WTC11 (cell line): ENCODE measurements around the gene KCNC3. TPM values are rescaled to one million over a fixed set of nuclear protein-coding genes. Genes with fewer than 3 reads are reported as not detected.

Source experiments
- ATAC-seq: fragments of 200-7000 bp; cut with Tn5 transposase; 2 replicates; pipeline ENCODE4 v1.10.0; 2021; ENCODE audit warnings: mild to moderate bottlenecking, moderate library complexity
- CTCF ChIA-PET: fragments of 300-600 bp; sonication (Branson Sonifier 250); formaldehyde crosslinking; loops from one replicate; lab custom pipeline; 2021; ENCODE audit warnings: antibody characterized with exemption; lab: Charles Lee
- POLR2A ChIA-PET: fragments of 350-600 bp; sonication (Branson Sonifier 250); formaldehyde crosslinking; loops from one replicate; lab custom pipeline; 2021; ENCODE audit warnings: antibody characterized with exemption; lab: Charles Lee
- DNase-seq: peaks from one replicate; pipeline ENCODE4 v3.0.0; 2021; ENCODE audit warnings: low spot score
- H3K27ac Mint-ChIP-seq: 2 replicates; pipeline ENCODE4 v1.8.0; 2021; ENCODE audit warnings: mixed read lengths
- H3K27me3 Mint-ChIP-seq: 2 replicates; pipeline ENCODE4 v1.8.0; 2021; ENCODE audit warnings: low read depth, mild to moderate bottlenecking, moderate library complexity, mixed read lengths
- H3K36me3 Mint-ChIP-seq: 2 replicates; pipeline ENCODE4 v1.8.0; 2021; ENCODE audit warnings: mixed read lengths
- H3K4me1 Mint-ChIP-seq: 2 replicates; pipeline ENCODE4 v1.8.0; 2022; ENCODE audit warnings: mixed read lengths
- H3K4me3 Mint-ChIP-seq: 2 replicates; pipeline ENCODE4 v1.8.0; 2021; ENCODE audit warnings: mild to moderate bottlenecking, moderate library complexity, mixed read lengths
- H3K9me3 Mint-ChIP-seq: 2 replicates; pipeline ENCODE4 v1.8.0; 2021; ENCODE audit warnings: mixed read lengths
- E2F4 ChIP-seq: sonication (generic); formaldehyde crosslinking; IDR thresholded peaks from 2 replicates; pipeline ENCODE4 v1.8.1; 2022; ENCODE audit warnings: low read depth, mild to moderate bottlenecking, moderate library complexity, missing genetic modification reagents, borderline replicate concordance
- ERG ChIP-seq: fragments of 250-450 bp; sonication (Bioruptor Pico); IDR thresholded peaks from 2 replicates; pipeline ENCODE4 v1.8.0; 2021; ENCODE audit warnings: mild to moderate bottlenecking
- FOXK1 ChIP-seq: sonication (generic); formaldehyde crosslinking; IDR thresholded peaks from 2 replicates; pipeline ENCODE4 v1.8.0; 2022; ENCODE audit warnings: mild to moderate bottlenecking, moderate library complexity, missing genetic modification reagents
- HMGA2 ChIP-seq: fragments of 250-450 bp; sonication (Bioruptor Pico); IDR thresholded peaks from 2 replicates; pipeline ENCODE4 v1.4.0; 2021; ENCODE audit warnings: mild to moderate bottlenecking, moderate library complexity
- MXD4 ChIP-seq: fragments of 250-450 bp; sonication (Bioruptor Pico); IDR thresholded peaks from 2 replicates; pipeline ENCODE4 v1.8.0; 2021; ENCODE audit warnings: mild to moderate bottlenecking, moderate library complexity, borderline replicate concordance
- NFYB ChIP-seq: sonication (generic); formaldehyde crosslinking; conservative IDR thresholded peaks from 2 replicates; pipeline ENCODE4 v1.8.0; 2022; ENCODE audit warnings: low read depth, missing genetic modification reagents
- OVOL2 ChIP-seq: fragments of 250-450 bp; sonication (Bioruptor Pico); IDR thresholded peaks from 2 replicates; pipeline ENCODE4 v1.9.0; 2021; ENCODE audit warnings: mild to moderate bottlenecking, borderline replicate concordance
- PRDM15 ChIP-seq: sonication (generic); formaldehyde crosslinking; IDR thresholded peaks from 2 replicates; pipeline ENCODE4 v1.8.0; 2022; ENCODE audit warnings: missing genetic modification reagents
- RELA ChIP-seq: sonication (generic); formaldehyde crosslinking; IDR thresholded peaks from 2 replicates; pipeline ENCODE4 v1.8.1; 2022; ENCODE audit warnings: missing genetic modification reagents, mild to moderate bottlenecking, borderline replicate concordance
- SMAD3 ChIP-seq: sonication (generic); formaldehyde crosslinking; IDR thresholded peaks from 2 replicates; pipeline ENCODE4 v1.8.0; 2022; ENCODE audit warnings: missing genetic modification reagents, mild to moderate bottlenecking, borderline replicate concordance
- SMAD4 ChIP-seq: sonication (generic); formaldehyde crosslinking; IDR thresholded peaks from 2 replicates; pipeline ENCODE4 v1.8.0; 2022; ENCODE audit warnings: mild to moderate bottlenecking, missing genetic modification reagents
- TCF7 ChIP-seq: sonication (generic); formaldehyde crosslinking; IDR thresholded peaks from 2 replicates; pipeline ENCODE4 v1.8.0; 2022; ENCODE audit warnings: mild to moderate bottlenecking, low read depth, missing genetic modification reagents, moderate library complexity
- ZNF138 ChIP-seq: sonication (generic); formaldehyde crosslinking; conservative IDR thresholded peaks from 2 replicates; pipeline ENCODE4 v1.8.1; 2022; ENCODE audit warnings: mild to moderate bottlenecking, moderate library complexity, missing genetic modification reagents
- ZNF423 ChIP-seq: fragments of 250-450 bp; sonication (Bioruptor Pico); IDR thresholded peaks from 2 replicates; pipeline ENCODE4 v2.1.2; 2022; ENCODE audit warnings: mild to moderate bottlenecking, moderate library complexity
- total RNA-seq: library from RNA; stranded (reverse); gene quantifications from 3 replicates; pipeline ENCODE4 v1.2.3, GENCODE V29; 2021
- TF ChIP-seq, protein P1 (sequence below): sonication (generic); formaldehyde crosslinking; IDR thresholded peaks from 2 replicates; pipeline ENCODE4 v1.8.0; 2023; ENCODE audit warnings: missing genetic modification reagents, mild to moderate bottlenecking, borderline replicate concordance

KCNC3 gene
- total RNA-seq, 1 experiment from 2014 or later: 8.5 TPM

- Mint-ChIP-seq H3K27ac (peak overlapping the region; percentile 98), H3K4me3 (peak overlapping the region; percentile 94), H3K4me1 (peaks cover 44% of the 10 kb centered on the region), H3K9me3 (no peaks in the 10 kb centered on the region), H3K27me3 (peaks cover 36% of the 10 kb centered on the region), H3K36me3 (peaks cover 3% of the 10 kb centered on the region; the same call in 1 of the 2 replicates)
- ChIA-PET POLR2A (interaction anchor here (0.5 to 2.2 kb wide), 8 partner anchors 17 to 403 kb away, joined by 3 to 12 read pairs (median 4); partner anchors contain the start of genes NUP62, POLD1 and SPIB), CTCF (interaction anchor here (0.5 to 2.5 kb wide), 14 partner anchors 16 to 403 kb away, joined by 3 to 13 read pairs (median 4); partner anchors contain the start of genes NUP62 and POLD1)
- TF ChIP-seq SMAD3 (CRISPR knock-in tag): no peak
- TF ChIP-seq, protein P1, sequence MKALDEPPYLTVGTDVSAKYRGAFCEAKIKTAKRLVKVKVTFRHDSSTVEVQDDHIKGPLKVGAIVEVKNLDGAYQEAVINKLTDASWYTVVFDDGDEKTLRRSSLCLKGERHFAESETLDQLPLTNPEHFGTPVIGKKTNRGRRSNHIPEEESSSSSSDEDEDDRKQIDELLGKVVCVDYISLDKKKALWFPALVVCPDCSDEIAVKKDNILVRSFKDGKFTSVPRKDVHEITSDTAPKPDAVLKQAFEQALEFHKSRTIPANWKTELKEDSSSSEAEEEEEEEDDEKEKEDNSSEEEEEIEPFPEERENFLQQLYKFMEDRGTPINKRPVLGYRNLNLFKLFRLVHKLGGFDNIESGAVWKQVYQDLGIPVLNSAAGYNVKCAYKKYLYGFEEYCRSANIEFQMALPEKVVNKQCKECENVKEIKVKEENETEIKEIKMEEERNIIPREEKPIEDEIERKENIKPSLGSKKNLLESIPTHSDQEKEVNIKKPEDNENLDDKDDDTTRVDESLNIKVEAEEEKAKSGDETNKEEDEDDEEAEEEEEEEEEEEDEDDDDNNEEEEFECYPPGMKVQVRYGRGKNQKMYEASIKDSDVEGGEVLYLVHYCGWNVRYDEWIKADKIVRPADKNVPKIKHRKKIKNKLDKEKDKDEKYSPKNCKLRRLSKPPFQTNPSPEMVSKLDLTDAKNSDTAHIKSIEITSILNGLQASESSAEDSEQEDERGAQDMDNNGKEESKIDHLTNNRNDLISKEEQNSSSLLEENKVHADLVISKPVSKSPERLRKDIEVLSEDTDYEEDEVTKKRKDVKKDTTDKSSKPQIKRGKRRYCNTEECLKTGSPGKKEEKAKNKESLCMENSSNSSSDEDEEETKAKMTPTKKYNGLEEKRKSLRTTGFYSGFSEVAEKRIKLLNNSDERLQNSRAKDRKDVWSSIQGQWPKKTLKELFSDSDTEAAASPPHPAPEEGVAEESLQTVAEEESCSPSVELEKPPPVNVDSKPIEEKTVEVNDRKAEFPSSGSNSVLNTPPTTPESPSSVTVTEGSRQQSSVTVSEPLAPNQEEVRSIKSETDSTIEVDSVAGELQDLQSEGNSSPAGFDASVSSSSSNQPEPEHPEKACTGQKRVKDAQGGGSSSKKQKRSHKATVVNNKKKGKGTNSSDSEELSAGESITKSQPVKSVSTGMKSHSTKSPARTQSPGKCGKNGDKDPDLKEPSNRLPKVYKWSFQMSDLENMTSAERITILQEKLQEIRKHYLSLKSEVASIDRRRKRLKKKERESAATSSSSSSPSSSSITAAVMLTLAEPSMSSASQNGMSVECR (CRISPR knock-in tag): 0 out of 2 replicates have a peak, but pooled peaks have one; percentile 35
- no peak for ATAC-seq
- peak; percentile 50 for DNase-seq
These were observed 3.3 kb upstream of the KCNC3 start for GRCh38 chr19:50332244-50333038.

DNA sequence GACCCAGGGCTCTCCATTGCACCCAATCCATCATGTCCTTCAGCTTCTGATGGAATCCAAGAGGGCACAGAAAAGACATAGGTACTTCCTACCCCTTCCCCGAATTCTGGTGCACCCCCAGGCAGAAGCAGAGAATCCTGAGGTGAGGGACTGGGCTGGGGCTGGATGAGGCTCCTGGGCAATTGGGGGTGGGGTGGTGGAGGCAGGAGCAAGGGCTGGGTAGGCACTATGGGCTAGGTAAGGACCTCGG is 2.7 kb upstream of the KCNC3 start:
- Mint-ChIP-seq H3K36me3 (no peaks in the 10 kb centered on the region), H3K27ac (peak overlapping the region; percentile 98)
- ATAC-seq: no peak
- TF ChIP-seq ZNF423 (CRISPR knock-in tag): no peak
- no peak for TF ChIP-seq E2F4 (CRISPR knock-in tag)
- TF ChIP-seq PRDM15: no peak
- TF ChIP-seq ZNF138 (CRISPR knock-in tag): no peak
- TF ChIP-seq TCF7 (CRISPR knock-in tag): no peak
- no peak for TF ChIP-seq FOXK1 (CRISPR knock-in tag)
- TF ChIP-seq, all 79 proteins: peak for 0
- ChIA-PET CTCF (interaction anchor here (2.1 to 2.5 kb wide), 2 partner anchors 16 to 224 kb away, joined by 7 to 13 read pairs; no protein-coding TSS in a partner anchor), POLR2A (interaction anchor here (1.8 to 2.2 kb wide), 2 partner anchors 16 to 18 kb away, joined by 8 to 12 read pairs; no protein-coding TSS in a partner anchor)
- Mint-ChIP-seq H3K9me3 (no peaks in the 10 kb centered on the region), H3K27me3 (peaks cover 36% of the 10 kb centered on the region), H3K4me3 (peak overlapping the region; percentile 94), H3K4me1 (peaks cover 49% of the 10 kb centered on the region)
- DNase-seq: no peak

DNA sequence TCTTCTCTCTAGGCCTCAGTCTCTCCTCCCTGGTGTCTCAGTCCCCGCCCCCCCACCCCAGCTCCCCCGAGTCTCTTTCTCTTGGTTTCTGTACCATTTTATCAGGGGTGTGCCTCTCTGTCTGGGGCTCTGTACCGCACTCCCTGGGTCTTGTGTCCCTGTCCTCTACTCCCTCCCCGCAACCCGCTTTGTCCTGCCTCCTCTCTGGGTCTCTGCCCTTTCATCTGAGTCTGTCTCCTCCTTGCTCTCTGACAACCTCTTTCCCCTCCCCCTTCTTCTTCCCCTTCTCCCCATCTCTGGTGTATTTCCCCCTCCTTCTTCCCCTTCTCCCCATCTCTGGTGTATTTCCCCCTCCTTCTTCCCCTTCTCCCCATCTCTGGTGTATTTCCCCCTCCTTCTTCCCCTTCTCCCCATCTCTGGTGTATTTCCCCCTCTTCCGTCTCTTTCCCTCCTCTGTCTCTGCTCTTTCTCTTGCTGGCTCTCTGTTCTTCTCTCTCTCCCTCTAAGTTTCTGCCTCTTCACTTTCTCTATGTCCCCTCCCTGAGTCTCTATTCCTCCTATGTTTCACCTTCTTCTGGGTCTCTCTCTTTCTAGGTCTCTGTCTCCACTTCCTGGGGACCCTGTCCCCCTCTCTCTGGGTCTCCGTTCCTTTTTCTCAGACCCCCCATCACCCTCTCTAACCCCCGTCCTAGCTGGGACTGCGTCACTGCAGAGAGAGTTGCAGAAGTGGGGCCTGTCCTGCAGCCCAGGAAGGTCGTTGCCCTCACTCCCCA is 2.2 kb upstream of the KCNC3 start:
- ATAC-seq: no peak
- H3K27ac Mint-ChIP-seq: peak overlapping the region; percentile 98
- no peaks in the 10 kb centered on the region for H3K36me3 Mint-ChIP-seq

More for the DNA sequence above, 2.2 kb upstream of the KCNC3 start:
- no peak for TF ChIP-seq ERG (CRISPR knock-in tag)
- TF ChIP-seq SMAD4 (CRISPR knock-in tag): no peak
- no peak for TF ChIP-seq RELA (CRISPR knock-in tag)
- no peak for TF ChIP-seq NFYB (CRISPR knock-in tag)
- no peak for TF ChIP-seq HMGA2
- no peak for TF ChIP-seq MXD4
- no peak for TF ChIP-seq OVOL2 (CRISPR knock-in tag)
- TF ChIP-seq, all 79 proteins: peak for 0
- Mint-ChIP-seq H3K9me3 (no peaks in the 10 kb centered on the region), H3K4me1 (peaks cover 54% of the 10 kb centered on the region), H3K27me3 (peaks cover 41% of the 10 kb centered on the region), H3K4me3 (peak overlapping the region; percentile 94)
- peak; percentile 64 for DNase-seq
- CTCF ChIA-PET: no interaction called here
- POLR2A ChIA-PET: no interaction called here
